Adrenal gland (tissue), 12 donors: Measurements from ENCODE around the gene PKLR. TPM values are rescaled to one million over a fixed set of nuclear protein-coding genes. Genes with fewer than 3 reads are reported as not detected.

Experiments
- DNase-seq, 7 donors: peaks; one replicate each; pipeline ENCODE4 v3.0.0-alpha.2; 2019 to 2020
- H3K27ac ChIP-seq, 5 donors: fragments of 200-600 bp; sonication (generic) in 4 of 5; 1 replicate in 3 of 5; 2 replicates in 2 of 5; pipeline versions ENCODE4 v1.5.1 to v1.8.0; 2016 to 2020; ENCODE audit warnings: mild to moderate bottlenecking in 1 of 5
- H3K27me3 ChIP-seq: fragments of 200-600 bp; 2 replicates; pipeline ENCODE4 v1.8.0; 2021
- H3K36me3 ChIP-seq, 2 donors: fragments of 200-600 bp; replicated peaks in 1 of 2; 1 replicate in 1 of 2; 2 replicates in 1 of 2; pipeline versions ENCODE4 v1.5.1 to v1.8.0; 2018 to 2022
- H3K4me1 ChIP-seq, 2 donors: fragments of 200-600 bp; replicated peaks in 1 of 2; 1 replicate in 1 of 2; 2 replicates in 1 of 2; pipeline versions ENCODE4 v1.5.1 to v1.8.0; 2018 to 2021
- H3K4me3 ChIP-seq, 4 donors: fragments of 200-600 bp; sonication (generic) in 3 of 4; one replicate each; pipeline ENCODE4 v1.5.1; 2016 to 2018
- H3K9me3 ChIP-seq, 3 donors: fragments of 200-600 bp; sonication (generic) in 1 of 3; replicated peaks in 1 of 3; 1 replicate in 2 of 3; 2 replicates in 1 of 3; pipeline versions ENCODE4 v1.5.1 to v1.8.0; 2016 to 2021
- CTCF ChIP-seq, 6 experiments: fragments of 450-650 bp in 4 of 6; fragments of 200-600 bp in 2 of 6; sonication (generic) in 1 of 6; IDR thresholded peaks; 1 replicate in 5 of 6; 2 replicates in 1 of 6; pipeline versions ENCODE4 v1.5.1 to v1.8.0; 2016 to 2021; ENCODE audit warnings: antibody characterized with exemption in 6 of 6, mild to moderate bottlenecking in 2 of 6, moderate library complexity in 1 of 6
- POLR2A ChIP-seq, 2 donors: fragments of 450-650 bp; IDR thresholded peaks; one replicate each; pipeline ENCODE4 v1.6.1; 2017; ENCODE audit warnings: antibody characterized with exemption in 2 of 2, mild to moderate bottlenecking in 2 of 2, moderate library complexity in 1 of 2
- WGBS, 4 donors: extraction: QIAGEN DNeasy Blood & Tissue Kit in 2 of 4; methylation state at CpG; one replicate each; pipeline versions ENCODE4 v1.1.5 to v1.1.7; 2013 to 2017; 5-methylcytosine and 5-hydroxymethylcytosine counted together
- intact Hi-C, 2 donors: fragments of 100-400 bp; cut with DNase I; formaldehyde crosslinking; loops; one replicate each; pipeline versions ENCODE4 v1.14.1 to v1.15.0; 2022 to 2023
- polyA plus RNA-seq, 3 donors: library from polyadenylated mRNA; stranded (reverse); fragments of 200-250 nt in 2 of 3; fragments of 350-450 nt in 1 of 3; fragmentation: Illumina TruSeq in 1 of 3; extraction: RNeasy Lipid Tissue Mini Kit (QIAGEN cat#74804) in 1 of 3; gene quantifications; one replicate each; pipeline ENCODE4 v1.2.3, GENCODE V29; 2013 to 2014
- total RNA-seq, 9 donors: library from RNA; depleted of rRNA in 4 of 9; stranded (reverse); fragments of >200 nt in 4 of 9; fragments of 120-200 nt in 1 of 9; fragmentation: NEBNext Ultra II Directional in 1 of 9; extraction: Animal tissue kit (Norgen Biotek cat#: 25700) in 1 of 9; gene quantifications; one replicate each; pipeline versions ENCODE4 v1.1.0 to v1.2.4, GENCODE V29; 2013 to 2023
- donor health status: healthy with polysubstance abuse.
- donor health status: Bipolar disorder and iron deficiency.
- donor health status: DM: yes; HTN: yes; CAD: no.
- donor health status: DM: no; HTN: no; CAD: no.
- donor health status: DM: no; HTN: no; CAD: no.
- donor health status: DM: yes; HTN: yes; CAD: no.

PKLR gene
- total and polyA plus RNA-seq, 12 donors, result 0.10 to 0.34 (median 0.21) TPM; not detected in 8

GRCh38 chr1:155282488-155283091 lies 18.6 kb downstream of the PKLR start:
- no peak for DNase-seq
- no peaks in the 10 kb centered on the region for H3K27me3 ChIP-seq
- TF ChIP-seq CTCF (IDR thresholded peaks at IDR 0.05), result no peak
- no peak for TF ChIP-seq POLR2A (IDR thresholded peaks at IDR 0.05)
- H3K36me3 ChIP-seq, result no peaks in the 10 kb centered on the region
- H3K4me1 ChIP-seq, result peaks cover 9 to 11% of the 10 kb centered on the region in 2 donors
- no peak overlapping the region for H3K4me3 ChIP-seq
- H3K27ac ChIP-seq, result no peak overlapping the region
- intact Hi-C loops, result no loop called here
- 94 to 96% (median 95%) methylated on average over 19 to 29 of the region's 29 CpGs for WGBS, 4 donors
- no peaks in the 10 kb centered on the region for H3K9me3 ChIP-seq

GRCh38 chr1:155279268-155279667 lies 22.0 kb downstream of the PKLR start:
- WGBS, 4 donors, result 63 to 86% (median 80%) methylated on average over 2 of the region's 2 CpGs
- no peak overlapping the region for H3K4me3 ChIP-seq
- no peak for TF ChIP-seq CTCF (IDR thresholded peaks at IDR 0.05)
- no peak overlapping the region for H3K27ac ChIP-seq
- no peaks in the 10 kb centered on the region for H3K36me3 ChIP-seq
- intact Hi-C loops, result loop anchor here in 1 of 2 donors (5.0 to 10.0 kb wide), 2 partner anchors 43 to 316 kb away; partner anchors contain the start of gene RUSC1
- DNase-seq, result no peak
- H3K27me3 ChIP-seq, result no peaks in the 10 kb centered on the region
- H3K9me3 ChIP-seq, result no peaks in the 10 kb centered on the region
- H3K4me1 ChIP-seq, result peaks cover 9 to 18% of the 10 kb centered on the region in 2 donors

- Histone ChIP-seq H3K9me3 (no peaks in the 10 kb centered on the region), H3K4me1 (peaks cover 11 to 18% of the 10 kb centered on the region in 2 donors), H3K4me3 (no peak overlapping the region), H3K27me3 (no peaks in the 10 kb centered on the region), H3K27ac (peak overlapping the region in 1 of 5 donors; percentile 7), H3K36me3 (no peaks in the 10 kb centered on the region)
- WGBS, 4 donors, result 62 to 67% (median 66%) methylated on average over 10 of the region's 10 CpGs
- no peak for DNase-seq
- no peak for TF ChIP-seq POLR2A (IDR thresholded peaks at IDR 0.05)
- TF ChIP-seq CTCF (IDR thresholded peaks at IDR 0.05), result peak in 1 of 6 experiments; percentile 3
- intact Hi-C loops, result loop anchor here in 1 of 2 donors (5.0 to 10.0 kb wide), 2 partner anchors 44 to 316 kb away; partner anchors contain the start of gene RUSC1
These were observed 22.5 kb downstream of the PKLR start for GRCh38 chr1:155278689-155279160.

- peak overlapping the region in 2 of 5 donors; percentile 60 to 73 for H3K27ac ChIP-seq
- peak overlapping the region in 3 of 4 donors; percentile 56 to 82 (median 76) for H3K4me3 ChIP-seq
- H3K9me3 ChIP-seq, result no peaks in the 10 kb centered on the region
- 0 to 3% (median 1%) methylated on average over 6 to 29 of the region's 29 CpGs for WGBS, 4 donors
- DNase-seq, result peak; percentile 48 to 80 (median 67)
- intact Hi-C loops, result loop anchor here in 1 of 2 donors (5.0 to 10.0 kb wide), 2 partner anchors 44 to 317 kb away; partner anchors contain the start of gene RUSC1
- H3K4me1 ChIP-seq, result peaks cover 13 to 18% of the 10 kb centered on the region in 2 donors
- no peaks in the 10 kb centered on the region for H3K27me3 ChIP-seq
- no peaks in the 10 kb centered on the region for H3K36me3 ChIP-seq
- TF ChIP-seq POLR2A (IDR thresholded peaks at IDR 0.05) (no peak), CTCF (IDR thresholded peaks at IDR 0.05) (peak in 2 of 6 experiments; percentile 26 to 31)
These were observed 23.1 kb downstream of the PKLR start for GRCh38 chr1:155277902-155278688.
